Measurements from ENCODE around the gene XXYLT1.
"Not testable (repeated sequence)": the region's sequence is repeated elsewhere in the genome, so short reads cannot be mapped to it uniquely, and the experiment has no call there.

Gene XXYLT1

GRCh38 chr3:195297446-195297845, 26.5 kb upstream of the XXYLT1 start:
- Histone ChIP-seq H2AFZ (ENCODE audit: low read depth, low read length, severe bottlenecking) (no peak overlapping the region), H3F3A (ENCODE audit: insufficient read depth) (peaks cover 14% of the 10 kb centered on the region; the same call in 1 of the 2 replicates), H3K9ac (ENCODE audit: low read length) (no peak overlapping the region), H3K27ac (ENCODE audit: low read depth, low read length) (no peak overlapping the region), H4K20me1 (ENCODE audit: low read depth, low read length) (no peaks in the 10 kb centered on the region; the same call in 1 of the 2 replicates), H3K9me2 (replicated peaks; ENCODE audit: insufficient read depth, low read length) (no peaks in the 10 kb centered on the region), H3K27me3 (ENCODE audit: low read length) (no peaks in the 10 kb centered on the region), H3K4me3 (ENCODE audit: insufficient read depth, low read length, poor library complexity, severe bottlenecking) (no peak overlapping the region), H3K79me2 (ENCODE audit: insufficient read depth, low read length) (no peaks in the 10 kb centered on the region), H3K9me3 (ENCODE audit: insufficient read depth, low read length) (no peaks in the 10 kb centered on the region), H3K4me2 (ENCODE audit: low read depth, low read length, poor library complexity, severe bottlenecking) (no peak overlapping the region), H3K36me3 (ENCODE audit: low read length) (peaks cover 16% of the 10 kb centered on the region; the same call in 1 of the 2 replicates)
- TF ChIP-seq CTCF (IDR thresholded peaks at IDR 0.05; ENCODE audit: insufficient read depth, low read length, poor library complexity, severe bottlenecking) = no peak
- no peak for TF ChIP-seq EZH2phosphoT487 (conservative IDR thresholded peaks at IDR 0.05; ENCODE audit: low read length)

- H3K36me3 ChIP-seq (ENCODE audit: low read length) = peaks cover 19% of the 10 kb centered on the region; the same call in 1 of the 2 replicates
- no peaks in the 10 kb centered on the region for H3K9me3 ChIP-seq (ENCODE audit: insufficient read depth, low read length)
- no peak overlapping the region for H2AFZ ChIP-seq (ENCODE audit: low read depth, low read length, severe bottlenecking)
- H3K9ac ChIP-seq (ENCODE audit: low read length) = no peak overlapping the region
- H3F3A ChIP-seq (ENCODE audit: insufficient read depth) = peaks cover 14% of the 10 kb centered on the region; the same call in 1 of the 2 replicates
- no peak overlapping the region for H3K4me2 ChIP-seq (ENCODE audit: low read depth, low read length, poor library complexity, severe bottlenecking)
- no peaks in the 10 kb centered on the region for H3K27me3 ChIP-seq (ENCODE audit: low read length)
- no peaks in the 10 kb centered on the region for H3K9me2 ChIP-seq (replicated peaks; ENCODE audit: insufficient read depth, low read length)
- TF ChIP-seq EZH2phosphoT487 (conservative IDR thresholded peaks at IDR 0.05; ENCODE audit: low read length) = no peak
- TF ChIP-seq CTCF (IDR thresholded peaks at IDR 0.05; ENCODE audit: insufficient read depth, low read length, poor library complexity, severe bottlenecking) = no peak
- H4K20me1 ChIP-seq (ENCODE audit: low read depth, low read length) = no peaks in the 10 kb centered on the region; the same call in 1 of the 2 replicates
- H3K4me3 ChIP-seq (ENCODE audit: insufficient read depth, low read length, poor library complexity, severe bottlenecking) = no peak overlapping the region
- no peaks in the 10 kb centered on the region for H3K79me2 ChIP-seq (ENCODE audit: insufficient read depth, low read length)
- H3K27ac ChIP-seq (ENCODE audit: low read depth, low read length) = no peak overlapping the region
Observed at GRCh38 chr3:195296662-195297061, 25.7 kb upstream of the XXYLT1 start.

- H3K27ac ChIP-seq (ENCODE audit: low read depth, low read length) = no peak overlapping the region
- peaks cover 29% of the 10 kb centered on the region; the same call in 1 of the 2 replicates for H3K36me3 ChIP-seq (ENCODE audit: low read length)
- H2AFZ ChIP-seq (ENCODE audit: low read depth, low read length, severe bottlenecking) = no peak overlapping the region
- no peaks in the 10 kb centered on the region for H3K9me3 ChIP-seq (ENCODE audit: insufficient read depth, low read length)
- H3F3A ChIP-seq (ENCODE audit: insufficient read depth) = peaks cover 2% of the 10 kb centered on the region; the same call in 1 of the 2 replicates
- H4K20me1 ChIP-seq (ENCODE audit: low read depth, low read length) = no peaks in the 10 kb centered on the region
- no peak overlapping the region for H3K4me3 ChIP-seq (ENCODE audit: insufficient read depth, low read length, poor library complexity, severe bottlenecking)
- no peak overlapping the region for H3K9ac ChIP-seq (ENCODE audit: low read length)
- H3K79me2 ChIP-seq (ENCODE audit: insufficient read depth, low read length) = no peaks in the 10 kb centered on the region
- no peak for TF ChIP-seq CTCF (IDR thresholded peaks at IDR 0.05; ENCODE audit: insufficient read depth, low read length, poor library complexity, severe bottlenecking)
- no peak for TF ChIP-seq EZH2phosphoT487 (conservative IDR thresholded peaks at IDR 0.05; ENCODE audit: low read length)
- H3K9me2 ChIP-seq (replicated peaks; ENCODE audit: insufficient read depth, low read length) = no peaks in the 10 kb centered on the region
- no peaks in the 10 kb centered on the region for H3K27me3 ChIP-seq (ENCODE audit: low read length)
- H3K4me2 ChIP-seq (ENCODE audit: low read depth, low read length, poor library complexity, severe bottlenecking) = no peak overlapping the region
Observed at GRCh38 chr3:195291121-195291520, 20.2 kb upstream of the XXYLT1 start.

- not testable (repeated sequence) for H3K4me2 ChIP-seq (ENCODE audit: low read depth, low read length, poor library complexity, severe bottlenecking); H3K9me3 ChIP-seq (ENCODE audit: insufficient read depth, low read length); H3F3A ChIP-seq (ENCODE audit: insufficient read depth); H3K27me3 ChIP-seq (ENCODE audit: low read length); H4K20me1 ChIP-seq (ENCODE audit: low read depth, low read length); H2AFZ ChIP-seq (ENCODE audit: low read depth, low read length, severe bottlenecking); H3K27ac ChIP-seq (ENCODE audit: low read depth, low read length); H3K9ac ChIP-seq (ENCODE audit: low read length); H3K4me3 ChIP-seq (ENCODE audit: insufficient read depth, low read length, poor library complexity, severe bottlenecking); H3K9me2 ChIP-seq (replicated peaks; ENCODE audit: insufficient read depth, low read length); H3K79me2 ChIP-seq (ENCODE audit: insufficient read depth, low read length)
- peaks cover 31% of the 10 kb centered on the region; the same call in 1 of the 2 replicates for H3K36me3 ChIP-seq (ENCODE audit: low read length)
Observed at GRCh38 chr3:195290643-195291042, 19.7 kb upstream of the XXYLT1 start.

All from SU-DHL-6 (cell line).